ENCODE results near the gene MAD2L1BP. TPM values are rescaled to one million over a fixed set of nuclear protein-coding genes. Genes with fewer than 3 reads are reported as not detected.
A peak's percentile ranks its signal among the peaks of the same experiment; 100 is the strongest.

Gene MAD2L1BP
- total and polyA plus RNA-seq, 2 of the 13 experiments (the other 11 are each of a cell fraction or from before 2014, with no cell fraction given) = 54.2 to 55.5 TPM

DNA sequence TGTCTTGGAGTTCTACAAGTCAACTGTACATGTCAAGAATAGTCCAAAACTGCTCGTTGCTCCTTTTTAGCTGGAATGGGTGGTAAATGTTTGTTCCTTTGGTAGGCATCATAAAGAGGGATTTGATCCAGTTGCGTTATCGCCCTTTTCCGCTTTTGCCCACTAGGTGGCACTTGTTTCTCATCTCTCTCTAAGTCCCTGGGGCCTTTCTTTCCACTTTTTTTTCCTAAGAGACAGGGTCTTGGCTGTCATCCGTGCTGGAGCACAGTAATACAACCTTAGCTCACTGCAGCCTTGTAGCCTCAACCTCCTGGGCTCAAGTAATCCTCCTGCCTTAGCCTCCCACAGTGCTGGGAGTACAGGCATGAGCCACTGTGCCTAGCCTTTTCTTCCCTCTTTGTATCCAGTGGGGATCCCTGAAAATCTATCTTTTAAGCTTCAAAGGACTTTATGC is 27.3 kb upstream of the MAD2L1BP start (continued):
- TF ChIP-seq HNF1B (CRISPR knock-in tag; IDR thresholded peaks at IDR 0.05) (0 out of 2 replicates have a peak, but pooled peaks have one; percentile 36), ZNF362 (CRISPR knock-in tag; IDR thresholded peaks at IDR 0.05; ENCODE audit: borderline replicate concordance) (peak; percentile 87; the same call in 1 of the 2 replicates), XRCC5 (optimal IDR thresholded peaks at IDR 0.05; ENCODE audit: low read length) (peak; percentile 36), CTCF (CRISPR knock-in tag; IDR thresholded peaks at IDR 0.05) (peak; percentile 90), FOSL2 (CRISPR knock-in tag; IDR thresholded peaks at IDR 0.05) (no peak), NAIF1 (CRISPR knock-in tag; IDR thresholded peaks at IDR 0.05; ENCODE audit: borderline replicate concordance) (no peak), CREB3 (CRISPR knock-in tag; IDR thresholded peaks at IDR 0.05) (no peak), NR2F6 (IDR thresholded peaks at IDR 0.05) (no peak), NR2F6 (CRISPR knock-in tag; IDR thresholded peaks at IDR 0.05) (no peak), USF2 (IDR thresholded peaks at IDR 0.05; ENCODE audit: low read depth, low read length) (no peak), USF2 (CRISPR knock-in tag; IDR thresholded peaks at IDR 0.05; ENCODE audit: borderline replicate concordance) (no peak), ZNF446 (CRISPR knock-in tag; IDR thresholded peaks at IDR 0.05) (no peak), FOXO4 (CRISPR knock-in tag; conservative IDR thresholded peaks at IDR 0.05) (no peak), ZUFSP (CRISPR knock-in tag; IDR thresholded peaks at IDR 0.05; ENCODE audit: borderline replicate concordance) (no peak), JUNB (CRISPR knock-in tag; IDR thresholded peaks at IDR 0.05; ENCODE audit: borderline replicate concordance) (no peak), PPARG (CRISPR knock-in tag; conservative IDR thresholded peaks at IDR 0.05) (no peak), JARID2 (CRISPR knock-in tag; IDR thresholded peaks at IDR 0.05; ENCODE audit: insufficient replicate concordance) (no peak)
